COLO668 (cell line): ENCODE data around the gene CYS1.

Source experiments
- DNase-seq: peaks from one replicate; lab custom pipeline; 2025; ENCODE audit not compliant: unreplicated experiment; lab: John Stamatoyannopoulos, UW

The CYS1 gene

DNA sequence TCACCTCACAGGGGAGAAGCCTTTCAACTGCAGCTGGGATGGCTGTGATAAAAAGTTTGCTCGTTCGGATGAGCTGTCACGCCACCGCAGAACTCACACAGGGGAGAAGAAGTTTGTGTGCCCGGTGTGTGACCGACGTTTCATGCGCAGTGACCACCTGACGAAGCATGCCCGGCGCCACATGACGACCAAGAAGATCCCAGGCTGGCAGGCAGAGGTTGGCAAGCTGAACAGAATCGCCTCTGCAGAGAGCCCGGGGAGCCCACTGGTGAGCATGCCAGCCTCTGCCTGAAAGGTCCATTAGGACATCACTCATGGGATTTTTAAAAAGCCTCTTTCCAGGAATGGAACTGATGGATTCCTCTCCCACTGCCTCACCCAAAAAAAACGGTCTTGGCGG is 28.0 kb downstream of the CYS1 start:
- DNase-seq = no peak

GRCh38 chr2:10048501-10049171 is 31.6 kb downstream of the CYS1 start:
- DNase-seq = no peak

- no peak for DNase-seq
Observed at GRCh38 chr2:10047616-10048500, 32.4 kb downstream of the CYS1 start.

DNA sequence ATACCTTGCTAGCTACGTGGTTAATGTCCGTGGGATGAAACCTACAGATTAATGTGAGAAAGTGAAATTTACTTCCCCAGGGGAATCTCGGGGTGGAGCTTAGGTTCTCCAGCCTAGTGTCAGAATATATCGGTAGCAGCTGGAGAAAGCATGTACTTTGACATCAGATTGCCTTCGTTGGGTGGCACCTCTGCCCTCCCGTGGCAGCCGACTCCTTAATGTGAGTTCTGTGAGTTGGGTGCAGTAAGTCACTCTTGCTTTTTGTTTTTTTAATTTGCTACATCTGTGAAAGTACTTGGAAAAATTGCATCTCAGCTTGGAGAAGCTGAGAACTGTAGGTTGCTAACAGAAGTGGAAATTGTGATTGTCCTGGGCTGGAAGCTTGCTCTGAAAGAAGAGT is 33.3 kb downstream of the CYS1 start:
- no peak for DNase-seq

DNA sequence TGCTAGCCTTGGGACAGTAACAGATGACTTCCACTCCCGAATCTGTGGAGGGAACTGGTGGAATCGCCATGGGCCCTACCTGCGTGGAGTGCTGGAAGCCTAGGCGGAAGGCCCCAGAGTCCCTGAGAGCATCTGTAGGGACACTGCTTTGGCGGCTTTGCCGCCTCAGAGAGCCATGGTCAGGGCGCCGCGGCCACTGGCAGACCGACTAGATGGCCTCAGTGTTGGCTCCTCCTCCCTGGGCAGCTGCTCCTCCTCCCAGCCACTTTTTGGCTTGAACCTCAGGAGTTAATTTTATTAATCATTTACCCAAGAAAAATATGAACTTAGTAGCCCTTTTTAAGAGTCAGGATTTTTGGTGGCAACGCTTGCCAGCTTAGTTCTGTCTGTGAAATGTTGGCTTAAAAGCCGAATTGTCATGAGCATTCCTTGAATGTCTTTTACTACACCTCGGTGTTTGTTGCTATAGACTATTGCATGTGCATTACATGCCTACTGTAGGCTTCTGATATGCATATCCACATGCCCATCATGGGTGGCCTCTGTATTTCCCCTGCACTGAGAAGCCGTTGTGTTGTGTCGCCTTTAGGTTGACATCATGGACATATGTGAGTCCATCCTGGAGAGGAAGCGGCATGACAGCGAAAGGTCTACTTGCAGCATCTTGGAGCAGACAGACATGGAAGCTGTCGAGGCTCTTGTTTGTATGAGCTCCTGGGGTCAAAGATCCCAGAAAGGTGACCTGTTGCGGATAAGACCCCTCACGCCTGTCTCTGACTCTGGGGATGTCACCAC is 34.5 kb downstream of the CYS1 start:
- no peak for DNase-seq

GRCh38 chr2:10043906-10044601 is 36.2 kb downstream of the CYS1 start:
- peak; percentile 96 for DNase-seq

- peak; percentile 95 for DNase-seq
Observed at GRCh38 chr2:10043256-10043905, 36.8 kb downstream of the CYS1 start, which contains the start of gene KLF11. KLF11 (plus strand) TSS chr2:10043550; CDS start chr2:10043717, 167 bp downstream.

DNA sequence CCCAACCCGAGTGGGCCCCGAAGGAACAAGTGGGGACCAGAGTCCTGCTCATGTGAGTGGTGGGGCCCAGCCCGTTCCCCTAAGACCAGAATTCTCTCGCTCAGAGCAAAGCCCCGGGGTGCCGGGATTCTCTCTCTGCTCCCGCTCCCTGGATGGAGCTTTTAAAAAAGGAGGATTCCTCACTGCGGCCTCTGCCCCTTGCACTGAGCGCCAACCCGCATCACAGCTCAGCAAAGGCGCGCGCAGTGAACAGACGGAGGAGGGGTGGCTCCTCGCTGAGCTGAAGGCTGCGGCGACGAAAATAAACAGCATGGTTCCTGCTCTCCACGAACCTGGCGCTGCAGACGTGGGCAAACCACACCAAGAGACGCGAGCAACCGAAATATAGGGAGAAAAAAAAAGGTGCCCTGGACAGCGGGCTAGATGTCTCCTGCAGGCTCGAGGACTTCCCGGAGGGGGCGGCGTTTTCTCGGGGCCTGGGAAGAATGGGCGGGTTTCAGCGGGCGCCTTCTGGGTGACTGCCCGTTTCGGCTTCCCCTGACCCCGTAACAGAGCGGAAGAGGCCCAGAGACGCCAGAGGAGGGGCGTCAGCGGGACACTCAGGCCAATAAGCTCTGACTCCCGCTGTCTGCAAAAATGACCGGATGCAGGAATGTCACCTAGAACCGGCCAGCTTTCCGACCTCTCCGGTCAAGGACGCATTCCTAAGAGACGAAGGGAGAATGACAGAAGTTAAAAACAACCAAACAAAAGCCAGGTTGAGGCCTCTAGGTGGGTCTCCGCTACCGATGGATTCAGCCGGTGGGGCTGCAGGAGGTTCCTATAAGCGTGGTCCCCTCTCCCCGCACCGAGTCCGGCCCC is 37.7 kb downstream of the CYS1 start:
- DNase-seq = no peak

- no peak for DNase-seq
Observed at GRCh38 chr2:10041711-10042110, 38.5 kb downstream of the CYS1 start.

- no peak for DNase-seq
Observed at GRCh38 chr2:10039658-10040410, 40.4 kb downstream of the CYS1 start.

DNA sequence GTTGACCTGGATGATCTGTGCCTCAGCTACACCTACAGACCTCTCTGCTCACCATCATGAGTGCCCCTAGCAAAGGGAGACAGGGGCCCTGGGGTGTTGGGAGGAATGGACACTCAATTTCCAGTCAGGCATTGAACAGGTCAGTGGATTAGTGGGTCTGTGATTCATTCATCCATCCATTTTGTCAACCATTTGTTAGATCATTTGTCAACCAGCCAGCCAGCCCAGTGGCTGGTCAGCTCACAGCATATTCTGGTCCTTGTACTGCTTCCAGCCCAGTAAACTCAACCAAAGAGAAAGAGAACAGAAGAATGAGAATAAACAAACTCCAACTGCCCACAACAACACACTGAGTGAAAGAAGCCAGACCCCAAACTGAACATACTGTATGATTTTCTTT is 41.5 kb downstream of the CYS1 start:
- no peak for DNase-seq

GRCh38 chr2:10038123-10038522 is 42.1 kb downstream of the CYS1 start:
- no peak for DNase-seq

- DNase-seq = peak; percentile 25
Observed at GRCh38 chr2:10036095-10036884, 43.9 kb downstream of the CYS1 start.

GRCh38 chr2:10035633-10036032 is 44.6 kb downstream of the CYS1 start:
- DNase-seq = no peak

- no peak for DNase-seq
Observed at GRCh38 chr2:10035053-10035422, 45.2 kb downstream of the CYS1 start.

DNA sequence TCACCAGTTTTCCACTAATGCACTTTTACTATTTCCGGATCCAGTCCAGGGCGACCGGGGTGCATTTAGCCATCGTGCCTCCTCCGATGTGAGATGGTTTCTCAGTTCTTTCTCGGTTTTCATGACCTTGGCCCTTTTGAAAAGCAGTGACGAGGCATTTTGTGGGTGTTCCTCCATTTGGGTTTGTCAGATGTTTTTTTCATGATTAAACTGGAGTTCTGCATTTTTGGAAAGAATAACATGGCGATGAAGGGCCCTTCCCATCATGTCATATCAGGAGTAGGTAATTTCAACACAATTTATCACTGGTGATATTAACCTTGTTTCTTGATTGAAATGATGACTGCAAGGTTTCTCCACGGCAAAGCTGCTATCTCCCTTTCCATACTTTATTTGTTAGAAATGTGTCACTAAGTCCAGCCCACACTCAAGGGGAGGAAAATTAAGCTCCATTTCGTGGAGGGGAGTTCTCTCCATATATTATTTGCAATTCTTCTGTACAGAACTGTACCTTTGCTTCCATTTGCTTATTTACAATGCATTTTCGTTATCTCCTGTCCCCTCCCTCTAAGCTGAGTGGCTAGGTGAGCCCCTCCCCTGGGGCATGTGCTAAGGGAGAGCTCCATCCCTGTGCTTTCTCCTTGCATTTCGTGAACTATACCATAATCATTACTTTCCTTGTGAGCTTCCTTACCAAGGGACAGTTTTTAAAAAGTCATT is 45.7 kb downstream of the CYS1 start:
- no peak for DNase-seq

- no peak for DNase-seq
Observed at GRCh38 chr2:10033251-10034006, 46.8 kb downstream of the CYS1 start.
